Uterus (tissue), 2 donors: Measurements from ENCODE around the gene SIK2.
"Not testable (repeated sequence)": the region's sequence is repeated elsewhere in the genome, so short reads cannot be mapped to it uniquely, and the experiment has no call there.

Source experiments
- CTCF ChIP-seq, 4 experiments: fragments of 200-600 bp in 2 of 4; fragments of 450-650 bp in 2 of 4; sonication (generic) in 2 of 4; IDR thresholded peaks; one replicate each; pipeline ENCODE4 v1.5.1; 2016 to 2019; ENCODE audit warnings: antibody characterized with exemption in 4 of 4, mild to moderate bottlenecking in 2 of 4, moderate library complexity in 1 of 4
- POLR2A ChIP-seq, 2 donors: fragments of 450-650 bp; IDR thresholded peaks; one replicate each; pipeline ENCODE4 v1.6.1; 2016; ENCODE audit warnings: antibody characterized with exemption in 2 of 2, mild to moderate bottlenecking in 1 of 2, moderate library complexity in 1 of 2

- TF ChIP-seq CTCF, POLR2A (IDR thresholded peaks at IDR 0.05): not testable (repeated sequence)
Measured at GRCh38 chr11:111658493-111658892, 56.2 kb downstream of the SIK2 start.
